SK-N-DZ (cell line): ENCODE results near the gene COL8A2.
A peak's percentile ranks its signal among the peaks of the same experiment; 100 is the strongest.

Source experiments
- DNase-seq: peaks from one replicate; pipeline ENCODE4 v3.0.0-alpha.2; 2015; ENCODE audit warnings: low spot score

The COL8A2 gene

DNA sequence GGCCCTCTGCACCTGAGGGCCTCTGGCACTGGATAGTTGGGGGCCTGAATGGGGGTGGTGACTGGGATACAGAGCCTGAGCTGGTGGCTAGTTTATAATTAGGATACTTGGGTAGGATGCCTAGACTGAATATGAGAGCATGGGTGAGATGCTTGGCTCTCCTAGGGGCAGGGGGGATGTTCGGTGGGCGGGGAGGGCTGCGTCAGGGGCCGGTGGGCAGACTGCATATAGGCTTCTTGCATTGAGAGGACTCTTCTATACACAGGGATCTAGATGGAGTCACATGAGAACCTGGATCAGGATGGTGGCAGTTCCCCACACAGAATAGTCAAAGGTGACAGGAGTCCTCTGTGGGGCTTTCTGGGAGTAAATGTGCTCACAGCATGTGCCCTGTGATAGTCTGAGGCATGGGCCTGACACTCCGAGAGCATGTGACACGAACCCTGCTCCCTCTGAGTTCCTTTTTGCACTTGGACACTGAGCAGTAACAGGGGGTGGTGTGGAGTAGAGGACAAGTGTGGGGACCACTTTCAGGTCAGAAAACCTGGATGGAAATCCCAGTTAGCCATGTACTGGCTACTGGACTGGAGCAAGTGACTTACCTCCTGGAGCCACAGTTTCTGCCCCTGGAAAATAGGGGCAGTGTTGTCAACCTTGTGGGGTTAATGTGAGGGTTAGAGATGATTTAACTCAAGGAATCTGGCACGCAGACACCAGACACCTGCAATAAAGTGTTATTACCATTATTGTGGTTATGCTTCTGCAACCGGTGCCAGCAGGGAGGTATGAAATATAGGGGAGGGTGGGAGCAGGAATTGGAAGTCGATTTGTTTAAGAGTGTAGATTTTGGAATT lies 33.2 kb upstream of the COL8A2 start:
- no peak for DNase-seq

- no peak for DNase-seq
Observed at GRCh38 chr1:36157115-36157903, 32.3 kb upstream of the COL8A2 start.

GRCh38 chr1:36156329-36157114 lies 31.5 kb upstream of the COL8A2 start:
- peak; percentile 71 for DNase-seq

DNA sequence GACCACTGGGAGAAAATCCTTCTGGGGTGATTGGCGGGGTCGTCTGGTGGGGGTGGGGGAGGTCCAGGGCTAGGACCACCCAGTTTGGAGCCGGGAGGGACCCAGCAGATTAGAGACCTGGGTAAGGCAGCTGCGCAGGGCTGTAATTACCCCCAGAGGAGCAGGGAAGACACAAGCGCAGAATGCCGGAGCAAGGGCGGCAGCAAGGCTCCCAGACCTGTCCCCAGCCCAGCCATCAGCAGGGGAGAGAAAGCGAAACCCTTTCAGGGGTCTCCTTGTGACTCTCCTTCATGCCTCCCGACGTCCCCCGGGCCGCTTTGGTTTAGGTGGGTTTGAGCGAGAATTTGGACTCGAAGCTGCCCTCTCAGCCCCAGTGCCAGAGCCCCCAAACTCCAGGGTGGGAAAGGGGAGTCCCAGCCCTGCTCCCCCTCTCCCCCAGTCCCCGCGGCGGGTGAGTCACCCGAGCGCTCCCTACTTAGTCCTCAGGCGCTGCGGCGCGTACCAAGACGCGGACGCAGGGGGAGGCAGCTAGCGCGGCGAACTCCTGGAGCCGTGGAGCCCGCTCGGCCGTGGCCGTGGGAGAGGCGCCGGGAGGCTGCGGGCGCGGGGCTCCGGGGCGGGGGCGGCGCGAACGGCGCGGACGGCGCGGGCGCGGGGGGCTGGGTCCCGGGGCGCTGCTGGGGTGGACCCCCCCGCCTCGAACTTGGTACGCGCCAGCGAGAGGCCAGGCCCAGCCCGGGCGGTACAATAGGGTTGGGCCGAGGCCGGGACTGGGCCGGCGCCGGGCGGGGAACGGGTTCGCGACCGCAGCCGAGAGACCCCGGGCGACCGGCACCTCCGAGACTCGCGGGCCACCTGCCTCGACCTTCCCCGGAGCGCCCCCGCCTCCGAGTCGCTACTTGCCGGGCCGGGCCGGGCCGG lies 30.6 kb upstream of the COL8A2 start, which contains the start of gene MAP7D1:
Gene MAP7D1, plus strand, starts transcription at position 753 of the 921 bp plus-strand sequence. CDS start 258 bp downstream, outside the sequence.
- peak; percentile 62 for DNase-seq

- peak; percentile 32 for DNase-seq
Observed at GRCh38 chr1:36154765-36155407, 29.9 kb upstream of the COL8A2 start.

DNA sequence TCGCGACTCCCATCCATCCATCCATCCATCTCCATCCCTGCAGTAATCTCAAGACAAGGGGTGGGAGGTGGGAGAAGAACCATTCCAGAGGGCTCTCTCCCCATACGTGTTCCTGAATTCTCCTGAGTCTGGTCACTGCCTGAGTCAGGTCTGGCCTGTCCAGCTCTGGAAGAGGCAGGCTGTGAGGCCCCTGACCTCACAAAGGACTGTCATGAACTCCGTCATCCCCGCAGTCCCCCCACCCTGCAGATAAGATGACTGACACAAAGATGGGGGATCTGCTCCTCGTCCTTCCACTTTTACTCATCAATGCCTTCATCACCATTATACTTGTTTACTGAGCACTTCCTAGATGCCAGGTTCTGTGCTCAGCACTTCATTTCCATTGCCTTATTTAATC lies 29.3 kb upstream of the COL8A2 start:
- DNase-seq = no peak

DNA sequence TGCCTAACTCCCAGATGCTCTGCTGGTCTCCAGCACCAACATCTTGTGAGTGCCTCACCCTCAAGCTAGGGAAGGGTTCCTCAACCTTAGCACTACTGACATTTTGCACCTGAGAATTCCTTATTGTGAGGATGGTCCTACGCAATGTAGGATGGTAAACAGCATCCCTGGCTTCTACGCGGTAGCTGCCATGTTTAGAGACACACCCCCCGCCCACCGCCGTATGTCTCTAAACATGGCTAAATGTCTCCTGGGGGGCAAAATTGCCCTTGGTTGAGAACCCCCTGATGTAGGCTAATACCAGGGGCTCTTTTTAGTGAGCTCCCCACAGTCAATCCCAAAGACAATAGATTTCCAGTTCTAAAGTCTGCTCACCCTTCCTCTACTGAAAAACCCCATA lies 28.5 kb upstream of the COL8A2 start:
- no peak for DNase-seq

GRCh38 chr1:36151845-36152203 lies 26.8 kb upstream of the COL8A2 start:
- no peak for DNase-seq

DNA sequence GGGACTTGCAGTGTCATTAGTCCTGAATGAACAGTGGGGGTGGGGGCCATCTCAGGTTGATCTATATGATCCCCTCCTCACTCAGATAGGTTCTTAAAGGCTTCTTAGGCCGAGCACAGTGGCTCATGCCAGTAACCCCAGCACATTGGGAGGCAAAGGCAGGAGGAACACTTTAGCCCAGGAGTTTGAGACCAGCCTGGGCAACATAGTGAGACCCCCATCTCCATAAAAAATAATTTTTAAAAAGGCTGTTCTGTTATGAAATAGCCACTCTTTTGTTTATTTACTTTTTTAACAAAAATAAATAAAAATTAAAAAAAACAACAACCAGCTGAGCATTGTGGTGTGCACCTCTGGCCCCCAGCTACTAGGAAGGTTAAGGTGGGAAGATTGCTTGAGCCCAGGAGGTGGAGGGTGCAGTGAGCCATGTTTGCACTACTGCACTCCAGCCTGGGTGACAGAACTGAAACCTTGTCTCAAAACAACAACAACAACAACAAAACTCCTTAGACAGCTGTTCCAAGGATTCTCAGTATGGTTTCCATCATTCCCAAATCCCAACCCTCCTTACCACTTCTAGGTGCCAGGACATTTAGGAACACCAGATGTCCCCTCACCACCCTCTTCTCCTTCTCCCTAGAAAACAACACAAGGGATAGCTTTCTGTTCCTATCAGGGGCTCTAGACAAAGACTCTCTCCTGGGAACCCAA lies 26.3 kb upstream of the COL8A2 start:
- DNase-seq = no peak

DNA sequence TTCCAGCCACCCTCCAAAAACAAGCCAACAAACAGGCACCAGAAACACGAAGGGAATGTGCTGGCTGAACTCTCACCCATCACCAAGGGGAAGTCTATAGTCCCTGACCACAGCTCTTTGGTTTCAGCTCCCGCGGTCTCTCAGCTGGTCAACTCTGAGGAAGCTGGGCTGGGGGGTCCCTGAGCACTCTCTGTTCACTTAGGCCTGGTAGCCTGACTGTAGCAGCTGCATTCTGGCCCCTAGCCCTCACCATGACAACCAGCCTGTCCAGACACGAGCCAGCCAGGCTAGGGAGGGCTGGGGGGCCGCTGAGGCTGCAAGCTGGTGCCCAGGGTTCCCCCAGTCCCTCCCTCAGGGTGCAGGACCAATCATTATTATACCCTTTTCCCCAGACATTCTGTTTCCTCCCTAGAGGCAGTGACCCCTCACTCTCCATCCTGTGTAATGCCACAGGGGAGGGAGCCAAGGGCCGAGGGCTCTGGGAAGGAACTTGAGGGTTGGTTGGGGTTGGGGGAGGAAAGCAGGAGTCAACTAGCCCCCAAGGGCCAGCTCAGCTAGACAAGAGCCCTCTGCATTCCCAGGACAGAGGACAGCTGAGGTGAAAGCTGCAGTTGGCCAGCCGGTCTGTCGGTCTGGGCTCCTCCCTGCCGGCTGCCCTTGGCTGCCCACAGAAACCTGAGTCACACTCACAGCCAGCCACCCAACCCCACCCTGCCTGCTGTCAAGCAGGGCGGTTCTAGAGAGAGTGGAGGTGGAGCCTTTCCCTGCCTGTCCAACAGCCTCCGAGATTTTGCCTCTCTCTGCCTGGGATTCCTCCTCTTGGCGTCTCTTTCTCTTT lies 25.5 kb upstream of the COL8A2 start:
- DNase-seq = peak; percentile 86

DNA sequence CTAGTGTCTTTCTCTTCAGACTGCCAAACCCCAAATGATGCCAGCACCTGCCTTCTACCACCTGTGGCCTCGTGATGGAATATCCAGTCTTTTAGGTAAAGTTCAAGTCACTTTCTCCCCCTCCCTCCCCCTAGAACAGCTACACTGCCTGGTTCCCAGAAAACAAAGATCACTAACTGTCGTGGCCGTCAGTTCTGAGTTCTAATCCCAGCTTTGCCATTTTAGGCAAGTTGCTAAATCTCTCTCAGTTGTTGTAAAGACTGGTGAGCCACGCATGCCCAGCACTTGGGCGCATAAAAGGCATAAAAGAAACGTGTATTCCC lies 24.9 kb upstream of the COL8A2 start:
- DNase-seq = no peak

DNA sequence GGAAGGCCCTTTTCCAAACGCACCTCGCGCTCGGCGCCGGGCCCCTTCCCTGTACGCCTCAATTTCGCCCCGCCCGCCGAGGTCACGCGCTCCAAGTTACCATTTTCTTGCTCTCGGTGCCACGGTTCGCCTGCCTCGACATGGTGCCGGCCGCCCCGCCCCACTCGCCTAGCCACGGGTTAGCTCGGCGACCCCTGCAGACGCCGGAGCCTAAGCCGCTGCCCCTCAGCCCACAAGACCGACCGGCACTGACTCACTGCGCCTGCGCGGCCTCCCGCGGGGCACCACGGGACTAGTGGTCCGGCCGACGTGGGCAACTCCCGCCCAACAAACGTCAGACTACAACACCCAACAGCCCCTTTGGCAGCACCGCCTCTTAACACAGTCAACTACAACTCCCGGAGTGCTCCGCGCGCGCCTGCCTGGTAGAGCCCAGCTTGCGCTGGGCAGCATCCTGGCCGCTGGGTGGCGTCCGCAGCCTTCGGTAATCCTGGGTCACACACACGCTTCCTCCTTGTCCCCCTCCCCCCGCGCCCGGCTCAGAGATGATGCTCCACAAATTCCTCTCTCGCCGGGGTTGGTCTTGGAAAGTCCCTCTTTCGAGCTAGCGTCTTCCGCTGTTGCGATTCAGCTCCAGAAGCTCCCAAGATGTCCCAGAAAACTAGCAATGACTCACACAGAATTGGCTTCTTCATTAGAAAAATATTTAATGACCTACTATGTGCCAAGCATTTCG lies 24.4 kb upstream of the COL8A2 start, which contains the start of gene TRAPPC3:
Gene TRAPPC3, minus strand, starts transcription at position 250 of the 736 bp plus-strand sequence. Its CDS starts 108 bp downstream, at position 142.
- peak; percentile 99 for DNase-seq

DNA sequence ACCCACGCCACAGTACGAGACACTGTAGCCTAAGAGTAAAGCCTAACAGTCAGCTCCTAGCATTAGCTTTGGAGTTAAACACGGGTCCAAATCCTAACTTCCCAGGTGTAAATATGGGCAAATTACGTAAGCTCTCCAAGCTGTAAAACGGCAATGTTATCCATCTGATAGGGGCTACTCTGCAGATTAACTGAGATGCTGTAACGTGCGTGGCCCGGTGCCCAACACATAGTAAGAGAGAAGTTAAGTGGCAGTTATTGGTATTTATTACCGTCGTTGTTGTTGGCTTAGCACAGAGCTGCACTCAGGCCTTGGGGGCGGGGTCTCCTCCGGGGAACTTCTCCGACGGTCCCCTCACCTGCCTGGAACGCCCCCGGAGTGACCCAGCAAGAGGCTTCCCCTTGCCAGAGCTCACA lies 23.8 kb upstream of the COL8A2 start:
- no peak for DNase-seq

DNA sequence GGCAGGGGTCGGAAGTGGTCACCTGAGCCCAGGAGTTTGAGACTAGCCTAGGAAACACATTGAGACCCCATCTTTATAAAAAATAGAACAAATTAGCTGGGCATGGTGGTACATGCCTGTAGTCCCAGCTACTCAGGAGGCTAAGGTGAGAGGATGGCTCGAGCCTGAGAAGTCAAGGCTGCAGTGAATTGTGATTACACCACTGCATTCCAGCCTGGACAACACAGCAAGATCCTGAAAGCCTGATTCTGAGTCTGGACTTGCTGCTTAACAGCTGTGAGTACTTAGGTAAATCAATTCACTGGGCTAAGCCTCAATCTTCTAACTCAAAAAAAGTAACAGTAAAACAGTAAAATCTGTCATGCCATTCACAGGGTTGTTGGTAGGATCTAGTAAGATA lies 19.4 kb upstream of the COL8A2 start:
- no peak for DNase-seq

DNA sequence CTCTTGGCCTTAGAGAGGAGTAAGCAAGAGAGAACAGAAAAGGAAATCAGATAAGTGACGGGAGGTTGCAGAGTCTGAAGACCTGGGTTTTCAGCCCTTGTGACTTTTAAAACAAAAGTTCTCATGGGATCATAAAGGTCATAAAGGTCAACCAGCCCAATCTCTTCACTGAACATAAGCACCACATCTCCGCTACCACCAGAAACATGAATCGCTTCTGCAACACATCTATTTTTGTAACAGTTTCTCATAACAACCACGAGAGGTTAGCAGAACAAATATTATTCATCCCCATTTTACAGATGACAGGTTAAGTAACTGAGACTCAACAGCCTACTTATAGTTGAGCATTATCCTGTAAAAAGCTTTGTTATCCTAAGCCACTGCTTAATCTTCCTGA lies 18.4 kb upstream of the COL8A2 start:
- DNase-seq = no peak

DNA sequence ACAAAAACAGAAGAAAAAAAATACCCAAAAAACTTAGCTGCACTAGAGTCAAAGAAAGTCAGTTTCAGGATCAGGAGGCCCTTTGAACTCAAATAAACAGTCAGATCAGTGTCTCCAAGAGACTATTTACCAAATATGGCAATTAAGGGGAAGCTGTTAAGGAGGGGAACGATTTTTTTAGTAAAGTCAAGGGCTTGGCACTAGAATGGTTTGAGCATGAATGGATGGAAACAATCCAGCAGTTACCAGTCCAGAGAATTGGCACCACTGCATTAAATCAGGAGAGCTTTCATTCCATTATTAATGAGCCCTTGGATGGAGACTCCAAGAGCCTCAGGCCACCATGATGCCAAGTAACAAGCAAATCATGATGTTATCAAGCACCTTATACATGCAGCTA lies 17.1 kb upstream of the COL8A2 start:
- no peak for DNase-seq

GRCh38 chr1:36139521-36139920 lies 14.5 kb upstream of the COL8A2 start:
- no peak for DNase-seq

DNA sequence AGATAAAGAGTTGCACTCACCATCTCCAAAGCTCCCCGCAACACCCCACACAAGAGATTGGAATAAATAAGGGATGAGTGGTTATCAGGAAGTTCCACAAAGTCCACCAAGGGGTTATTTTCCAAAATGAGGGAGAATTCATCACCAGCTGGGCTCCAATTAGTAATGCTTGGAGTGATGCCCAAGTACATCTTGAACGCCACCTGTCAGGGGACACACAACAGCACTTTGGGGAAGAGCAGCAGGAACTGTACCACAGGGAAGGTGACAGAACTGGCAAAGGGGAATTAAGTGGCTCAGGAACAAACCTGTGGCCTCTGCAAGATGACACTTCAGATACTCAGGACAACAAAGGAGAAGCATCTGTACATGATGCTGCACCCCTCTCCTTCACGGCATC lies 12.8 kb upstream of the COL8A2 start:
- no peak for DNase-seq
